HEK293T (cell line): ENCODE results near the gene TMEM62.
"Not testable (repeated sequence)": the region's sequence is repeated elsewhere in the genome, so short reads cannot be mapped to it uniquely, and the experiment has no call there.

Source experiments
- ARNT ChIP-seq: fragments of 450-650 bp; IDR thresholded peaks from 2 replicates; pipeline ENCODE4 v1.6.1; 2017; ENCODE audit warnings: mild to moderate bottlenecking
- BHLHE40 ChIP-seq: fragments of 450-650 bp; IDR thresholded peaks from 2 replicates; pipeline ENCODE4 v1.6.1; 2016; ENCODE audit warnings: mild to moderate bottlenecking, moderate library complexity, borderline replicate concordance
- FOXA1 ChIP-seq: fragments of 450-650 bp; IDR thresholded peaks from 2 replicates; pipeline ENCODE4 v1.6.1; 2016; ENCODE audit warnings: mild to moderate bottlenecking
- FOXK2 ChIP-seq: fragments of 450-650 bp; IDR thresholded peaks from 2 replicates; pipeline ENCODE4 v1.6.1; 2016; ENCODE audit warnings: mild to moderate bottlenecking
- FOXM1 ChIP-seq: fragments of 450-650 bp; IDR thresholded peaks from 2 replicates; pipeline ENCODE4 v1.6.1; 2017; ENCODE audit warnings: mild to moderate bottlenecking, borderline replicate concordance
- NFRKB ChIP-seq: fragments of 450-650 bp; IDR thresholded peaks from 2 replicates; pipeline ENCODE4 v1.6.1; 2016; ENCODE audit warnings: mild to moderate bottlenecking, moderate library complexity
- SP1 ChIP-seq: fragments of 450-650 bp; IDR thresholded peaks from 2 replicates; pipeline ENCODE4 v1.6.1; 2017
- TARDBP ChIP-seq: fragments of 450-650 bp; IDR thresholded peaks from 2 replicates; pipeline ENCODE4 v1.6.1; 2016
- TF ChIP-seq, protein P1 (sequence below): fragments of 450-650 bp; IDR thresholded peaks from 2 replicates; pipeline ENCODE4 v1.6.1; 2016

DNA sequence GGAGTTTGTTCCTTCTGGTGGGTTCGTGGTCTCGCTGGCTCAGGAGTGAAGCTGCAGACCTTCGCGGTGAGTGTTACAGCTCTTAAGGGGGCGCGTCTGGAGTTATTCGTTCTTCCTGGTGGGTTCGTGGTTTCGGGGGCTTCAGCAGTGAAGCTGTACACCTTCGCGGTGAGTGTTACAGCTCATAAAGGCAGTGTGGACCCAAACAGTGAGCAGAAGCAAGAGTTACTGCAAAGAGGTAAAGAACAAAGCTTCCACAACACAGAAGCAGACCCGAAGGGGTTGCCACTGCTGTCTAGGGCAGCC, 92.5 kb downstream of the TMEM62 start:
- not testable (repeated sequence) for TF ChIP-seq FOXM1, BHLHE40, NFRKB, FOXA1, SP1, ARNT, FOXK2, TARDBP
- TF ChIP-seq, protein P1, sequence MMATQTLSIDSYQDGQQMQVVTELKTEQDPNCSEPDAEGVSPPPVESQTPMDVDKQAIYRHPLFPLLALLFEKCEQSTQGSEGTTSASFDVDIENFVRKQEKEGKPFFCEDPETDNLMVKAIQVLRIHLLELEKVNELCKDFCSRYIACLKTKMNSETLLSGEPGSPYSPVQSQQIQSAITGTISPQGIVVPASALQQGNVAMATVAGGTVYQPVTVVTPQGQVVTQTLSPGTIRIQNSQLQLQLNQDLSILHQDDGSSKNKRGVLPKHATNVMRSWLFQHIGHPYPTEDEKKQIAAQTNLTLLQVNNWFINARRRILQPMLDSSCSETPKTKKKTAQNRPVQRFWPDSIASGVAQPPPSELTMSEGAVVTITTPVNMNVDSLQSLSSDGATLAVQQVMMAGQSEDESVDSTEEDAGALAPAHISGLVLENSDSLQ = not testable (repeated sequence)
